Skin of body (tissue), 2 donors: Measurements from ENCODE around the gene SNX10. TPM values are rescaled to one million over a fixed set of nuclear protein-coding genes. Genes with fewer than 3 reads are reported as not detected.
"Not testable (repeated sequence)": the region's sequence is repeated elsewhere in the genome, so short reads cannot be mapped to it uniquely, and the experiment has no call there.

Experiments
- DNase-seq: peaks from one replicate; lab custom pipeline; 2025; lab: John Stamatoyannopoulos, UW
- total RNA-seq: library from RNA; depleted of rRNA; stranded (reverse); fragments of >200 nt; gene quantifications from one replicate; pipeline ENCODE4 v1.2.3, GENCODE V29; 2014

SNX10 gene, protein sequence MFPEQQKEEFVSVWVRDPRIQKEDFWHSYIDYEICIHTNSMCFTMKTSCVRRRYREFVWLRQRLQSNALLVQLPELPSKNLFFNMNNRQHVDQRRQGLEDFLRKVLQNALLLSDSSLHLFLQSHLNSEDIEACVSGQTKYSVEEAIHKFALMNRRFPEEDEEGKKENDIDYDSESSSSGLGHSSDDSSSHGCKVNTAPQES
- 5.8 TPM for total RNA-seq

- no peak for DNase-seq
Observed at GRCh38 chr7:26291699-26292538, at the start of gene SNX10. TSS of gene SNX10 (plus strand) at chr7:26291862. CDS start at chr7:26346443, 54,581 bp downstream.

DNA sequence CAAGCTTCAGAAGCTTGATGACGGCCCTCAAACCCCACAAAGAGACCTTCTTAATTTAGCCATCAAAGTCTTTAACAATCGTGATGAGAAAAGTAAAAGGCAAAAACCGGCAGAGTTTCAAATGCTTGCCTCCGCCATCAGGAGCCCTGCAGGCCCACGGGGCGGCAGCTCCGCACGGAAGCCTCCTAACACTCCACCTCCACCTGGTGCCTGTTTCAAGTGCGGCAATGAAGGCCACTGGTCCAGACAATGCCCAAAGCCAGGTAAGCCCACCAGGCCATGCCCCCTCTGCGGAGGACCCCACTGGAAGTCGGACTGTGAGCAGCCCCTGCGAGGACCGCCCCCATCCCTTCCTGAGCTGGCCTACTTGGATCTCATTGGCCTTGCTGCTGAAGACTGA, 46.5 kb upstream of the SNX10 start:
- DNase-seq, result no peak

DNA sequence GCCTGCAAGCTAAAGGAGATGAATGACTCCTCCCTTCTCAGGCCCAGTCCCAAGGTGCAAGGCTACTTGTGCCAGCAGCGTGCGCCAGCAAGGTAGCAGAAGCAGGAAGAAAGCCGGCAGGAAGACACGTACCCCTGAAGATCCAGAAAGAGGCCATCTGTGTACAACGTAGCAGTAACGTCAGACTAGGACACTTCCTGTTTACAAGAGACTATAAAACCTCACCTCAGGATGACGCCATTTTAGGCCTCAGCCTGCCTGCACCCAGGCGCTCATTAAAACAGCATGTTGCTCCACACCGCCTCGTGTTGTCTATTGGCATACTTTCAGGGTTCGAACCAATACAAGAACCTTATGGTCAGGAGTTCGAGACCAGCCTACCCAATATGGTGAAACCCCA, 41.4 kb upstream of the SNX10 start:
- DNase-seq, result no peak

GRCh38 chr7:26261866-26262265, 29.8 kb upstream of the SNX10 start:
- not testable (repeated sequence) for DNase-seq

GRCh38 chr7:26265065-26265464, 26.6 kb upstream of the SNX10 start:
- DNase-seq, result no peak

DNA sequence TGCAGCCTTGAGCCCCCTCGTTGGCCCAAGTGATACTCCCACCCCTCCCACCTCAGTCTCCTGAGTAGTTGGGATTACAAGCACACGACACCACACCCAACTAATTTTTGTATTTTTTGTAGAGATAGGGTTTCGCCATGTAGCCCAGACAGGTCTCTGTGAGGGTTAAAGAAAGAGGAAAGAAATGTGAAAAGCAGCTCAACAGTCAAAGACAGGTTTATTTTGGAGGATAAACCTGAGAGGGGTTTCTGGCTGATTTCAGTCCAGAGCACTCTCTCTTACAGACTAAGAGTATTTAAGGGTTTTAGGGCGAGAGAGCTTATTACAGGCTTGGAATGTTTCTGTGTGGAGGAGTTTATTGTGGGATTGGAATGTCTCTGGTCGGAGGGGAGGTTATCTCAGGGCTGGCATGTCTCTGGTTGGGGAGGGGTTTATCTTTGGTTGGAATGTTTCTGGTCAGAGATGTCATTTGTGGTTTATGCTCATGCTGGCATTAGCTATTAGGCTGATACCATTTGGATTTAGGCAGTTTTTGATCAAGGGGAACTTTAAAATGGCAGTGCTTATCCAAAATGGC, 26.1 kb upstream of the SNX10 start:
- no peak for DNase-seq

DNA sequence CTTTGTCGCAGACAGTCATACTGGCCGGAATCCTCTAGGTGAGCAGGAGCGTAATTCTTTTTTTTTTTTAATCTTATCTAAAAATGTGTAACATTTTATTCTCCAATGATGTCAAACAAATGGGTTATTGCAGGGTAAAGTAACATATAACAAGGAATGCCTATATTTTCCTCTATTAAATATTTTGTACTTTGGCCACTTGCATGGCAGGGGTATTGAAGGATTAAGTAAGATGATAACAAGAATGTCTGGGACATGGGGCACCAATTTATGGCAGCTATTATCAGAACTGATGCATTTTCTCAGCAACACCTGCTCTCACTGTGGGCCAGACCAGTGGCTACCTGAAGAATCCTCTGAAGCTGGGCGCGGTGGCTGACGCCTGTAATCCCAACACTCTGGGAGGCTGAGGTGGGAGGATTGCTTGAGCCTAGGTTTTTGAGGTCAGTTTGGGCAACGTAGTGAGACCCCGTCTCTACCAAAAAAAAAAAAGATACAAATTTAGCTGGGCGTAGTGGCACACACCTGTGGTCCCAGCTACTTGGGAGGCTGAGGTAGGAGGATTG, 24.0 kb upstream of the SNX10 start:
- no peak for DNase-seq

DNA sequence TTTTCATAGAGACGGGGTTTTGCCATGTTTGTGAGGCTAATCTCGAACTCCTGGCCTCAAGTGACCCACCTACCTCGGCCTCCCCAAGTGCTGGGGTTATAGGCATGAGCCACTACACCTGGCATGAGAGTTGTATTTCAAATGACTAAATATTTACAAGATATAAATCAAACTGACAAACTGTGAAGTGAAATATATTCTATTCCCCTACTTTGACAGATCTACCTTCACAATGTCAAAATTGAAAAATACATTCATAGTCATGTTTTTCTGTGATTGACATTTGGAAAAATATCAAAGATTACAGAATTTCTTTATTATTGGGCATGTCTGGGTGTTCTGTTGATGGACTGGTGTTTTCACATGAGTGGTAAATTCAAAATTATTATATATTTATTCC, 16.4 kb upstream of the SNX10 start:
- no peak for DNase-seq

DNA sequence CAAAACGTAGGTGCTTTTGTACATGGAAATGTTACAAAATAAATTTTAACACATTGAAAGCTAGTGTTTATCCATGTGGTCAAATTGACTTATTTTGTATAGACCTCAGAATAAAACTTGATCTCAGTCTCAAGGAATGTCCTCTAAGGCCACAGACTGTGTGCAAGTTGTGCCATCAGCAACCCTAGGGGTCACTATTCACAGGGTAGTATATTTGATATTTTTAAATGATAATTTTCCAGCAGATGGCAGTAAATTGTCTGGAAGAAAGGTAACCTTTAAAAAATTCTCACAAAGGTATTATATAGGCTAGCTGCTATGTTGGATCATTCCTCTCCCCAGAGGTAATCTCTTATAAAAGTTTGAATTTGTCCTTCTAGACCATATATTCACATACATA, 12.9 kb upstream of the SNX10 start:
- no peak for DNase-seq

DNA sequence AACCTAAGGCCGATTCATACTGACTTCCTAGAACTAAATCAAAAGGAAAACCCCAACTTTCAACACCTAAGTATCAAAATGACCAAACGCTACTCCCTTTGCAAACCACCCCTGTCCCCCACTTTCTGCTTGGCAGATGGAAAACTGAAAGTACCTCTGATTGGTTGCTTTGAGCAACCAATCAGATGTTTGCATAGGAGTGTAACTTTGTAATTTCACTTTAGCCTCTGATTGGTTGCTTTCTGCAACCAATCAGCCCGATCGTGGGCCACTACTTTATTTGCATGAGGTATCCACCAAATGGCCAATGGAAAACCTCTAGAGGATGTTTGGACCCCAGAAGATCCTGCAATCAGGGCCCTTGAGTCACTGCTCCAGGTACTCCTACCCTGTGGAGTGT, 12.3 kb upstream of the SNX10 start:
- DNase-seq, result no peak

DNA sequence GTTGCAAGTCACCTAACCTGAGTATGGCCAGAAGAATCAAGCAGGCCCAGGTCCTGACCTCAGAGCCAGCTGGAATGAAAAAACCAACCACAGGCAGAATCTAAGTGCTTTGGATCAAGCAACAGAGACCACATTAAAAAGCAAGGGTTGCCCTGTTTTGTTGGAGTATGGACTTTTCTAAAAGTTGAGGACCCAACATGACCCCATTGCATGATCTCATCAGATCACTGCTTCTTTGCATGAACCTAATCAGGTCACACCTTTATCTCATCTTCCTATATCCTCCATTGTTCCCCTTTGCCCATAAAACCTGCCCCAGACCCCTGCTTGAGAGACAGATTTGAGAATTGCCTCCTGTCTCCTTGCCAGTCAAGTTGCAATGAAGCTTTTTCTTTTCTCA, 11.6 kb upstream of the SNX10 start:
- no peak for DNase-seq

GRCh38 chr7:26280723-26281122, 10.9 kb upstream of the SNX10 start:
- DNase-seq, result no peak

GRCh38 chr7:26284477-26284876, 7.2 kb upstream of the SNX10 start:
- DNase-seq, result no peak

DNA sequence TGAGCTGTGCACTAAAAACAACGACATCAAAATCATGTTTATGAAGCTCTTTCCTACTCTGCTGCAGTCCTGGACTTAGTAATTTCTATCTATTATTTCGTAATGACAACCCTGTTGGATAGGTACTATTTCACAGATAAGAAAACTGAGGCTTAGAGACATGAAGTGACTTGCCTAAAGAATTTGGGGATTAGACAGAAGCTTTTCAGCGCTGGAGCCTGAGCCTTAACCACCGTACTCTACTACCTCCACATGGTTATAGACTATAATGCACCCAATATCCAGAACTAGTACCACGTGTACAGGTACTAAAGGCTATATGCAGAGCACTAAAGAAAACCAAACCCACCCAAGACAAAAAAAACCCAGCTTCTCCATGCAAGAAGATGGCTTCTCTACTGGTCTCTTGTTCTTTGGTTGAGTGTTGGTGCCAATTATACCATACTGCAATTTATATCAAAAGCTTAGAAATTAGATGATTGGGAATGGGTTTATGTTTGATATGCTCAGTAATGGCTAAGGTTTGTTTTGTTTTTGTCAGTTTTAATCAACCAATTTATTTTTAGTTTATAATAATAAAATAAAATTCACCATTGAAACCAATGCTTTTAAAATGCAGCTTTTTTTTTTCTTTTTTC, 6.5 kb upstream of the SNX10 start:
- no peak for DNase-seq

DNA sequence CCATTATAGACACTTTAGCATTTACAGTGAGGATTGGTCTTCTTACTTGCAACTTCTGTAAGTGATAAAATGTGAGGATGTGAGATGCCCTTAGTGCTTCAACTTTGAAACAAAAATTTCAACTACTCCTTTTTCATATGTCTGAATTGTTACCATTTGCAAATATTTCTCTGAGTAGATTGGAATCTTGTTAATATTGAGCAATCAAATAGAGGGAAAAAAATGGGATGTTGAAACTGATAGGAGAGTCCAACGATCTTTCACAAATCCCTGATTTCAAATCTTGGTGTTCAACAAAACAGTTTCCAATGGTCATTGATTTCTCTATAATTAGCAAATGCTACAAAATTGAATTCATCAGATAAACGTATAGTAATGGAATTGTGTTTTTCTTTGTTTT, 5.5 kb upstream of the SNX10 start:
- no peak for DNase-seq

GRCh38 chr7:26288126-26288525, 3.5 kb upstream of the SNX10 start:
- DNase-seq, result not testable (repeated sequence)

DNA sequence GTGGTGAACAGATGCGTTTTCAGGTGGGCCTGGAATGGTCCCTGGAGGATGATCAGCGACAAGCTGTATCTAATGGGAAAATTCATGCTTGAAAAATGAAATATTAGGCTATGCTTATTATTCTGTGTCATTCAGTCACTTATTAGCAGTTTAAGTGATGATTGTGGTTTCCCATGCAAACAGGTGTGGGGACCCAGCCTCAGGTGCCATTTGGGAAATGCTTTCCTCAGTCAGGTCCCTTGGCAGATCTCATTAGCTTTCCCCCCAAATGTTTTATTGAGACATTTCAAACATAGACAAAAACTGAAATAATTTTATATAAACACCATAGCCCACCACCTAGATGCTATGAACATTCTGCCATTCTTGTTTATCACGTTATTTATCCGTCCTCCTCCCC, 411 bp upstream of the SNX10 start:
- DNase-seq, result no peak

- DNase-seq, result no peak
Observed at GRCh38 chr7:26292768-26293560, 1.3 kb downstream of the SNX10 start.

DNA sequence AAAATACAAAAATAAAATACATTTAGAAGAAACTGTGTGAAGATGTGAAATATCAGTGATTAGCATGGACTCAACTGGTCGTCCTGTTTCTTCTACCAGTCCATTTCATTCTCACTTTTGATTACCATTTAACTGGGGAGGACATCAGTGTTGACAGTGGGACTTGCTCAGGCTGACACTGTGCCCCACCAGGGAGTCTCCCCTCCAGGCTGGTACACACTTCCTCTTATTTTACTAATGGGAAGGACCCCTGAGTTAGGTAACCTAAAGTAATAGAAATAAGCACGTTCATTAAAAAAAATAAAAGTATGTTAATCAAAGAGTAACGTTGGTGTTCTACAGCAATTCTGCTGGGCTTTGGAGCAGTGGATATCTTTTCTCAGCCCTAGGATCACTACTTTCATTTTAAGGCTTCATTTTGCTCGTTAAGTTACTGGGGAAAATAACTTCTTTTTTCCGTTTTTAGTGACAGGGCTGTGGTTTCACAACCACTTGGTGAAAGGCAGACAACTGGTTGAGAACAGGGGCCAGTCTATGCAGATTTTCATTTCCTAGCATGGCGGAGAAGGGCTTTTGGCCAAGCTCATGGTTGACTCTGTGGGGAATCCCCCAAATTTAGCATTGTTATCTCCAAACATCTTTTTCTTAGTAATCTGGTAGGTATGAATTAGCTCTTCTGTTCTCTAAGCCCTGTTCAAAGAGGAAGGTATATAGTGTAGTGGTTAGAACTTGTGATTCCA, 2.1 kb downstream of the SNX10 start:
- no peak for DNase-seq

DNA sequence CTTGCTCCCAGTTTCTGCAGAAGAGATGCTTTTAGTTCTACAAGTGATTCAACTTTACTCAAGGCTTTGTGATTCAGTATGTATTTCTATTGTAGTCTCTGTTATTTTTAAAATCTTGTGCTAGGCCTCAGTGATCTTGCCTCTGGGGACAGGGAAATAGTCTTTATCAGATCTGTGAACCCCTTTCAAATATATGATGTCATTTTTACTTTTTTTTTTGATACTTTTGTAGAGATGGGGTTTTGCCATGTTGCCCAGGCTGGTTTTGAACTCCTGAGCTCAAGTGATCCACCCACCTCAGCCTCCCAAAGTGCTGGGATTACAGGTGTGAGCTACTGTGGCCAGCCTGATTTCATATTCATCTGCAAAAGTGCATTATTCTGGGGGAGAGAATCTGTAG, 3.4 kb downstream of the SNX10 start:
- no peak for DNase-seq
